Astrocyte (in vitro differentiated cells and primary cell): ENCODE measurements around the gene GALK2. TPM values are rescaled to one million over a fixed set of nuclear protein-coding genes. Genes with fewer than 3 reads are reported as not detected.

Experiments
- DNase-seq: peaks from one replicate; pipeline ENCODE4 v3.0.0-alpha.2; 2010; ENCODE audit warnings: low read depth
- FAIRE-seq: peaks from 2 replicates; lab custom pipeline; 2011; peaks lifted over from hg19 to GRCh38; lab: Jason Lieb, UNC
- H2AFZ ChIP-seq: 2 replicates; pipeline ENCODE4 v1.6.0; 2012; ENCODE audit warnings: low read depth, low read length, inconsistent platforms
- H3K27ac ChIP-seq: 2 replicates; pipeline ENCODE4 v1.5.1; 2011; ENCODE audit warnings: low read depth, low read length, inconsistent platforms
- H3K27me3 ChIP-seq: 2 replicates; pipeline ENCODE4 v1.6.0; 2011; ENCODE audit warnings: low read length, inconsistent platforms; ENCODE audit not compliant: insufficient read depth
- H3K36me3 ChIP-seq: 2 replicates; pipeline ENCODE4 v1.5.1; 2011; ENCODE audit warnings: low read length, inconsistent platforms; ENCODE audit not compliant: insufficient read depth
- H3K4me1 ChIP-seq: 2 replicates; pipeline ENCODE4 v1.5.1; 2011; ENCODE audit warnings: low read length, inconsistent platforms; ENCODE audit not compliant: insufficient read depth
- H3K4me2 ChIP-seq: 2 replicates; pipeline ENCODE4 v1.6.0; 2012; ENCODE audit warnings: low read length, inconsistent platforms
- H3K4me3 ChIP-seq: 2 replicates; pipeline ENCODE4 v1.5.1; 2011; ENCODE audit warnings: low read depth, mild to moderate bottlenecking, low read length, inconsistent platforms; ENCODE audit not compliant: insufficient read depth
- H3K79me2 ChIP-seq: 2 replicates; pipeline ENCODE4 v1.6.0; 2012; ENCODE audit warnings: mild to moderate bottlenecking, low read length, inconsistent platforms; ENCODE audit not compliant: insufficient read depth
- H3K9ac ChIP-seq: 2 replicates; pipeline ENCODE4 v1.6.0; 2012; ENCODE audit warnings: mild to moderate bottlenecking, low read length, inconsistent platforms
- H3K9me3 ChIP-seq: 2 replicates; pipeline ENCODE4 v1.5.1; 2012; ENCODE audit warnings: low read depth, mild to moderate bottlenecking, low read length, inconsistent platforms; ENCODE audit not compliant: insufficient read depth
- H4K20me1 ChIP-seq: 2 replicates; pipeline ENCODE4 v1.6.0; 2012; ENCODE audit warnings: low read length, inconsistent platforms; ENCODE audit not compliant: insufficient read depth
- H3K27ac Mint-ChIP-seq: one replicate; pipeline ENCODE4 v1.8.0; 2021; ENCODE audit warnings: mild to moderate bottlenecking, mixed read lengths; ENCODE audit not compliant: unreplicated experiment
- H3K27me3 Mint-ChIP-seq: one replicate; pipeline ENCODE4 v1.8.0; 2021; ENCODE audit warnings: low read depth, mixed read lengths; ENCODE audit not compliant: unreplicated experiment
- H3K36me3 Mint-ChIP-seq: one replicate; pipeline ENCODE4 v1.8.0; 2021; ENCODE audit warnings: low read depth, mixed read lengths; ENCODE audit not compliant: unreplicated experiment
- H3K4me1 Mint-ChIP-seq: one replicate; pipeline ENCODE4 v1.8.0; 2021; ENCODE audit warnings: low read depth, mixed read lengths; ENCODE audit not compliant: unreplicated experiment
- H3K4me3 Mint-ChIP-seq: one replicate; pipeline ENCODE4 v1.8.0; 2021; ENCODE audit warnings: mild to moderate bottlenecking, moderate library complexity, mixed read lengths; ENCODE audit not compliant: unreplicated experiment
- H3K9me3 Mint-ChIP-seq: one replicate; pipeline ENCODE4 v1.8.0; 2021; ENCODE audit warnings: mild to moderate bottlenecking, mixed read lengths; ENCODE audit not compliant: unreplicated experiment
- CTCF ChIP-seq: IDR thresholded peaks from 2 replicates; pipeline ENCODE4 v1.5.1; 2011; ENCODE audit warnings: low read depth, mild to moderate bottlenecking, inconsistent platforms, low read length, moderate library complexity; ENCODE audit not compliant: insufficient read depth
- EZH2 ChIP-seq: IDR thresholded peaks from 2 replicates; pipeline ENCODE4 v1.6.1; 2012; ENCODE audit warnings: mild to moderate bottlenecking, low read length, inconsistent platforms; ENCODE audit not compliant: insufficient read depth
- total RNA-seq: library from RNA; stranded (reverse); gene quantifications from 2 replicates; pipeline ENCODE4 v1.2.1, GENCODE V29; 2021

GALK2 gene
- total RNA-seq, 1 donor from 2014 or later = 21.4 TPM

GRCh38 chr15:49273734-49274318 is 103.8 kb downstream of the GALK2 start:
- FAIRE-seq = peak; percentile 20
- no peak overlapping the region for H3K4me3 Mint-ChIP-seq
- H3K4me2 ChIP-seq = no peak overlapping the region

GRCh38 chr15:49278751-49279150 is 108.7 kb downstream of the GALK2 start:
- Histone ChIP-seq H2AFZ (no peak overlapping the region), H4K20me1 (peaks cover 10% of the 10 kb centered on the region), H3K4me2 (no peak overlapping the region), H3K9me3 (no peaks in the 10 kb centered on the region), H3K27me3 (no peaks in the 10 kb centered on the region), H3K4me3 (no peak overlapping the region), H3K27ac (no peak overlapping the region), H3K36me3 (peaks cover 2% of the 10 kb centered on the region), H3K4me1 (peaks cover 18% of the 10 kb centered on the region), H3K79me2 (no peaks in the 10 kb centered on the region), H3K9ac (no peak overlapping the region)
- Mint-ChIP-seq H3K4me1 (peaks cover 10% of the 10 kb centered on the region), H3K4me3 (no peak overlapping the region), H3K36me3 (peaks cover 2% of the 10 kb centered on the region), H3K9me3 (no peaks in the 10 kb centered on the region), H3K27me3 (no peaks in the 10 kb centered on the region), H3K27ac (no peak overlapping the region)
- DNase-seq (no peak), FAIRE-seq (no peak)
- TF ChIP-seq CTCF = no peak
- no peak for TF ChIP-seq EZH2

More at GRCh38 chr15:49273734-49274318, 103.8 kb downstream of the GALK2 start:
- peaks cover 5% of the 10 kb centered on the region for H3K36me3 Mint-ChIP-seq
- Histone ChIP-seq H3K9ac (no peak overlapping the region), H3K27me3 (no peaks in the 10 kb centered on the region), H3K79me2 (no peaks in the 10 kb centered on the region), H3K4me3 (no peak overlapping the region), H3K36me3 (peaks cover 6% of the 10 kb centered on the region), H4K20me1 (peaks cover 3% of the 10 kb centered on the region), H2AFZ (no peak overlapping the region), H3K27ac (no peak overlapping the region), H3K9me3 (no peaks in the 10 kb centered on the region), H3K4me1 (peaks cover 10% of the 10 kb centered on the region)
- H3K4me1 Mint-ChIP-seq = peaks cover 12% of the 10 kb centered on the region
- H3K27me3 Mint-ChIP-seq = no peaks in the 10 kb centered on the region
- H3K9me3 Mint-ChIP-seq = no peaks in the 10 kb centered on the region
- H3K27ac Mint-ChIP-seq = no peak overlapping the region
- TF ChIP-seq CTCF (no peak), EZH2 (no peak)
- no peak for DNase-seq
